Ramos (cell line): Measurements from ENCODE around the gene TJAP1.
"Not testable (repeated sequence)": the region's sequence is repeated elsewhere in the genome, so short reads cannot be mapped to it uniquely, and the experiment has no call there.

Experiments
- in situ Hi-C: fragments of 300-500 bp; cut with MboI; formaldehyde crosslinking; loops from one replicate; pipeline ENCODE4 v1.14.3; 2022; ENCODE audit warnings: low sequenced_read_pairs; ENCODE audit not compliant: unreplicated experiment

Gene TJAP1

DNA sequence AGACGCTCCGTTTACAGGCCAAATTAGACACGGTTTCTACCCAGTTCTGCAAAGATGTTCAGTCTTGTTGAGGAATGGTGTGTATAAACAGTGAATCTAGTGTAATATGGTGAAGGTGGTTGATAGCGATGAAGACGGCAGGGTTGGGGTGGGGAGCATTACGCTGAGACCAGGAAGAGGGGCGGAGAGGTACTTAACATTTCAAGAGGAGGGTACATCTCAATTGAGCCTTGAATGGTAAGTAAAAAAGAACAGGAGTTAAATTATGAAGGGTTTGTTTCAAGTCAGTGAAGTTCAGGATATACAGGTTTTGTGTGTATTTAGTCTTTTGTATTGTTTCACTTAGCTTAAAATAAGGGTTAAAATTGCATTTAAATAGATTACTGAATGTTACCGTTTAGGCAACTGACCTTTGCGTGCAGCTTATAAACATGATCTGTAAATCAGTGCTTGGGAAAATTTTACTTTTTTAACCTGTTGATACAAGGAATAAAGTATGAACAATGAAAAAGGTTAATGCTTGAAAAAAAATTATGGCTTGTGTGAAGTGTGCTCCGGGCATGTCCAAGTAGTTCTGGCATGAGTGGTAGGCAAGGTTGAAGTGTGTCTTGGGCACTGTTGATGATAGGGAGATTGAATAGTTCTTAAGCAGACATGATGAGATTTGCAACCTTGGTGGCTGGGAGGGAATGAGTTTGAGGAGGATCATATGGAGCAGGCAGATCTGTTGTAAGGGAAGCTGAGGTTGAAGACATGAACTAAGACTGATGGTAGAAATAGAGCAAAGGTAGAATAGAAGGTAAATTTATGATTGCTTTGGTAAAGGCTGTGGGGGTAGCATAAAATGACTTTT, 40.4 kb downstream of the TJAP1 start:
- in situ Hi-C loops, result no loop called here

DNA sequence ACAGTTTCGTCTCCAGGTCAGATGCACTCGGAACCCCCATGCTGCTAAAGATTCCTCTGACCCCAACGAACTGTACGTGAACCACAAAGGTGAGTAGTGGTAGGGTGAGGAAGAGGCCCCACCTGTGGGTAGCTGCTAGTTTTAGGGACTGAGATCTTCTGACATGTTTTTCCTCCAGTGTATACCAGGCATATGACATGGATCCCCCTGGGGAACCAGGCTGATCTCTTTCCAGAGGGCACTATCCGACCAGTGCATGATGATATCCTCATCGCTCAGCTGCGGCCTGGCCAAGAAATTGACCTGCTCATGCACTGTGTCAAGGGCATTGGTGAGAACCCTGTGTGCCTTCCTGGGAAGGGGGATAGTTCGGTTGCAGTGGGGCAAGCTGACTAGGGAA, 42.7 kb downstream of the TJAP1 start:
- in situ Hi-C loops, result no loop called here

DNA sequence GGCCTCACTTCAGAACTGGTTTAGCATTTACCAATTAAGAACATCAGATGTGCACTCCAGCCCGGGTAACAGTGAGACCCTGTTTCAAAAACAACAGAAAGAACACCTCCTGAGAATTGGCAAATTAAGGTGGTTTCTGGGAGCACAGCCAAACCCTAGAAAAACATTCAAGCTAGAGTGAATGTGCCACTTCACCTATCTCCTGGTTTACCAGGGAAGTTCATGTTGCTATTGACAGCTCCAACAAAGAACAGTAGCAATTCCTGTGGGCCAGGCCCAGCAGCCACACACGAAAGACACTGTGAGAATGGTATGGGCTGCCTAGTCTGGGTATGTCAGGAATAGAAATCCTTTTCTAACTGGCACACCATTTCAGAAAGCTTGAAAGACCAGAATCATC, 44.5 kb downstream of the TJAP1 start:
- in situ Hi-C loops, result no loop called here

DNA sequence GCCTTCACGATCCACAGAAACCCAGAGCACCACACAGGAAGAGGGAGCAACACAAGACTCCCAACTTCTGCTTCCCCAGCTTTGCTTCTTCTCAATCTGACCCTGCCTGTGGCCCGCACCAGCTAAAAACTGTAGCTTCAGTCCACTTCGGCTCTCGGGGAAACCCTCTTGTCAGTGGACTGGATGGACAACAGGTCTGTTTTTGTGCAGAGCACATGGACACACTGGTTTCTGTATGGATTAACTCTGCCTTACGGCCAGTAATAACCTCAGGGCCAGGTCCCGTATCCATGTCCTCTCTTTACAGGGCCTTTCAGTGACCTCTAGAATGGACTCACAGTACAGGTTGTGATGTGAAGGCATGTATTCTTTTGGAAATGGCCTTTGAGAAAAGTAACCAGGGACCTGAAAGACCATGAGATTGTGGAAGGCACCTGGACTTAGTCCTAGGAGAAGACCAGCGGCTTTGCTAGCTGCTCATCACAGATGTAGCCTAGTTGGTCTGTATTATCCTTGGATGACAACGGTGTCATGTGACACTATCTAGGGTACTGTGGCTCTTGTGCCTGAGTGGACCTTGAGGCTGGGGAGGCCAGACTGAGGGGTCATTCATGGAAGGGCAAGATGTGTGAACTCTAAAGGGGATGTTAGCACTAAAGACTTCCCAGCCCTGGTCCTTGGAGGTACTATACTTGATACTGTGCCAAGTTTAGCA, 45.3 kb downstream of the TJAP1 start:
- in situ Hi-C loops, result no loop called here

DNA sequence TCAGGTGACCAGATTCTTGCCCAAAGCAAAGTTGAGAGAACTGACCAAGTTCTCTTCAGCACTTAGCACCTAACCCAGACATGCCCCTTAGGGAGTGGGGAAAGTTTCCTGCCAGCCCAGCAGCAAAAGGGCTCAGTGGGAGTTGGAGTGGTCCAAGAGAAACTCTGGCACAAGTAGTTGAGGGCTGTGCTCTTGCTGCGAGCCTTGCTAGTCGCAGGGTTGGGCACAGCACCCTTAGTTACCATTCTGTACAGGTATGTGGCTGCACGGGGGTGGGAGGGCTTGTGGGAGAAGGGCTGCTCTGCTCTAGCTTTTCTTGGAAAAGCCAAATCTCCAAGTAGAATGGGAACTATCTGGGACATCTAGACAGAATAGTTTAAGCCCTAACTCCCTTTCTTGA, 45.9 kb downstream of the TJAP1 start:
- in situ Hi-C loops, result no loop called here

DNA sequence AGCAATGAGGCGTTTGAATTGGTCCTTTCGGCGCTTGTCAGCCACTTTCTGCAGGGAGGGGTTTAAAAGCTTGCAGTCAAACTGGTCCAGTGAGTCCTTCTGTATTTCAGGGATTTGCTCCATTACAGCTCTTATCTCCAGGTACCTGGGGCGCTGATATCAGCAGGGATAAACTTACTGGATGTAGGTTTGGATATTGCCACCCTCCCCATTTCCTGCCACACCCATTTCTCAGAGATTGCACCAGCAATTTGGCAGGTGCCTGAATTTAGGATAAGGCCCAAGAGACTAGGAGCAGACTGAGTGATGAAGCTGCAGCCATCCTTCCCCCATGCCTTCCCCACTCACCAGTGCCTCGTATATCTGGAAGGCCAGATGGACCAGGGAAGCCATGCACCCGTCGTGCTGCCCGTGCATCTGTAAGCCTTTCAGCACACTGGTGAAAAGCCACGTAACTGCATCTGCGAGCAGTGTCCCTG, 47.2 kb downstream of the TJAP1 start:
- in situ Hi-C loops, result no loop called here

DNA sequence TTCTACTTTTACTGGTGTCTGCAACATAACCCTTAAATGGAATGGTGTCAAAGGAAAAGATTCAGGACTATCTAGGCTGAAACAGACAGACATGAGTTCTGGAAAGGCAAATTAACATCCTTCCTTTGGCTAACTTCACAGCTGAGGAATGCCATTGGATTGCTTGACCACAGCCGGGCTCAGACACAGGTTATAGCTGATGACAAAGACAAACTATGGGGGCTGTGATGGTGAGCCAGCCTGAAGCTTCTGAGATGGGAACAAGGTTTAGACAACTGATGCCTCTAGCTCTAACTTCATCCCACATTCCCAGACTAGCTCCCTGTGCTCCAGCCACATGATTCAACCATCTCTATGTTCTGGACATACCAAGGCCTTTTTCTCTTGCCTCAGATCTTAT, 54.8 kb downstream of the TJAP1 start:
- in situ Hi-C loops, result no loop called here

DNA sequence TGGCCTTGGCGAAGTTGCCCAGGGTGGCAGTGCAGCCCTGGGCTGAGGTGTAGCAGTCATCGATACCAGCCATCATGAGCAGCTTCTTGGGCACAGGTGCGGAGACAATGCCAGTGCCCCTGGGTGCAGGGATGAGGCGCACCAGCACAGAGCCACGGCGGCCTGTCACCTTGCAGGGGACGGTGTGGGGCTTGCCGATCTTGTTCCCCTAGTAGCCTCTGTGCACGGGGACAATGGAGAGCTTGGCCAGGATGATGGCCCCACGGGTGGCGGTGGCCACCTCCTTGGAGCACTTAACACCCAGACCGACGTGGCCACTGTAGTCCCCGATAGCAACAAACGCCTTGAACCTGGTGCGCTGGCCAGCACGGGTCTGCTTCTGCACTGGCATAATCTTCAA, 61.6 kb downstream of the TJAP1 start:
- in situ Hi-C loops, result not testable (repeated sequence)

DNA sequence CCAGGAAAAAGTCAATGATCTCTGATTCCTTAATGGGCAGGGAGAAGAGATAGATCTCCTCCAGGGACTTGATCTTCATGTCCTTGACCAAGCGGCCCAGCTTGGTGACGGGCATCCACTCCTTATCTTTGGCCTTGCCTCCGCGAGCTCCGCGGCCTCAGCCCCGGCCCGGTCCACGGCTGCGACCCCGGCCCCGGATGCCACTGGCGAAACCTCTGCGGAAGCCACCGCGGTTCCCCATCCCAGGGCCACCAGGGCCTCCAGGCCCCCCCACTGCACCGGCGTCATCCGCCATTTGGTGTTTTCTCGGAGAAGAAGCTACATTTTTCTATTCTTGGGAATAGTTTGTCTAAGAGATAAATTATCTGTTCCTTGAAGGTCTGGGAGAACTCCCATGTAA, 62.0 kb downstream of the TJAP1 start:
- in situ Hi-C loops, result not testable (repeated sequence)

DNA sequence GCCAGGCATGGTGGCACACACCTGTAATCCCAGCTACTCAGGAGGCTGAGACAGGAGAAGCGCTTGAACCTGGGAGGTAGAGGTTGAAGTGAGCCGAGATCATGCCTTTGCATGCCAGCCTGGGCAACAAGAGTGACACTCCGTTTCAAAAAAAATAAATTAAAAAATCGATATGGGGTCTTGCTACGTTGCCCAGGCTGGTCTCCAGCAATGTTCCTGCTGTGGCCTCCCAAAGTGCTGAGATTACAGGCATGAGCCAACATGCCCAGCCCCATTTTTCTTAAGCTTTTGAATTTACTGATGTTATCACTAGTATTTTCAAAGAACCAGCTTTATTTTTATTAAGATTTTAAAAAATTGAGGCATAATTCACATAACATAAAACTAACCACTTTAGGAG, 63.1 kb downstream of the TJAP1 start:
- in situ Hi-C loops, result no loop called here

DNA sequence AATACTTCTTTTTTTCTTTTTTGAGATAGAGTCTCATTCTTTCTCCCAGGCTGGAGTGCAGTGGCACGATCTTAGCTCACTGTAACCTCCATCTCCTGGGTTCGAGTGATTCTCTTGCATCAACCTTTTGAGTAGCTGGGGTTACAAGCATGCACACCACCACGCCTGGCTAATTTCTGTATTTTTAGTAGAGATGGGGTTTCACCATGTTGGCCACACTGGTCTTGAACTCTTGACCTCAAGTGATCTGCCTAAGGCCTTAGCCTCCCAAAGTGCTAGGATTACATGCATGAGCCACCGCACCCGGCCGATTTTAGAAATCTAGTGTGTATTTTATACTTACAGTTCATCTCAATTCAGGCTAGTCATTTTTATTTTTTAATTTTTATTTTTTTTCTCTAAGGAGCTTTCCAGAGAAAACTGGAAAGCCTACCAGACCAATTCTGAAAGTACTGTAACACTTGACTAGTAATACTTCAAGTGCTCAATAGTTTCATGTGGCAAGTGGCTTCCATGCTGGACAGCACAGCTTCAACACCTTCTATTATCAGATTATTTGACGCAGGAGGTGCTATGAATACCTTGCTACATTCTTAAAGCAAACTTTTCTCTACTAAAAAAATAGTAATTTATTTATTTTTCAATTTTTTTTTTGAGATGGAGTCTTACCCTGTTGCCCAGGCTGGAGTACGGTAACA, 64.6 kb downstream of the TJAP1 start:
- in situ Hi-C loops, result no loop called here

DNA sequence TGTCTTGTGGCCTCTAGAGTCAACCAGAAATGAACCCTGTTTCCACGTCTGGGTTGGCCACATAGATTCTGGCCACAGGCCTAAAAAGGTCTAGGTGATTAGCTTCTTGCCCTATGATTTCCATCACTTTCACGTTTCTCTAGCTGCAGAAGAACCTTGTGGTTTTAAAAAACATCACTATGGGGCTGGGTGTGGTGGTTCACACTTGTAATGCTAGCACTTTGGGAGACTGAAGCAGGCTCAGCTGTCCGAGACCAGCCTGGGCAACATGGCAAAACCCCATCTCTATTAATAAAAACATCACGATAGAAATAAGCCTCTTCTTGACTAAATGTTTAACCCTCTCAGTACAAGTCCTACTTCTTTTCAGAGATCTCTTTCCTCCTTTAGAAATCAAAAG, 67.1 kb downstream of the TJAP1 start:
- in situ Hi-C loops, result no loop called here

DNA sequence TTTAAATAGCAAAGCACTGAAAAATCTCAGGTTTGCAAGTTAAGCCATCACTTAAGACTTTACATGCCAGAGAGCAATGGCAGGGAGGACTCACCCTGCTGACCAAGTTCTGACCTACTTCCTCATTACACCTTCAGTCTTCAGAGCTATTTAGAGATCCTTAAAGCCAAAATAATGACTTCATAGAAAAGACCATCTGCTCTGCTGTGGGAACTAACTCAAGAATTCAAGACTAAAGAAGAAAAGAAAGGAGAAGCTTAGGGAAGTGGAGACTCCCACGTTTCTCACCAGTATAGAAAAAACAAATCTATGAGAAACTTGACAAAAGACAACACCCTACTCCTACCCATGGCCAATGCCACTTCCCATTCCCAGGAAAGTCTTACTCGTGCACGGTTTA, 69.9 kb downstream of the TJAP1 start:
- in situ Hi-C loops, result no loop called here
